K562 (cell line): ENCODE measurements around the gene DHX38. TPM values are rescaled to one million over a fixed set of nuclear protein-coding genes. Genes with fewer than 3 reads are reported as not detected.
A peak's percentile ranks its signal among the peaks of the same experiment; 100 is the strongest.

Experiments
- ARID1B ChIP-seq: fragments of 450-650 bp; IDR thresholded peaks from 2 replicates; pipeline ENCODE4 v1.6.1; 2016; ENCODE audit warnings: antibody characterized with exemption, mild to moderate bottlenecking, inconsistent platforms
- CC2D1A ChIP-seq: fragments of 450-650 bp; IDR thresholded peaks from 2 replicates; pipeline ENCODE4 v1.6.1; 2017; ENCODE audit warnings: mild to moderate bottlenecking
- EP400 ChIP-seq: fragments of 450-650 bp; IDR thresholded peaks from 2 replicates; pipeline ENCODE4 v1.6.1; 2017; ENCODE audit warnings: antibody characterized with exemption, mild to moderate bottlenecking, moderate library complexity
- ETV6 ChIP-seq, 3 experiments: fragments of 150-350 bp in 1 of 3; sonication (generic) in 1 of 3; formaldehyde crosslinking in 1 of 3; IDR thresholded peaks; 2 replicates each; pipeline versions ENCODE4 v1.6.1 to v1.8.0; 2014 to 2022; ENCODE audit warnings: borderline replicate concordance in 2 of 3, low read depth in 2 of 3, antibody characterized with exemption in 1 of 3, low read length in 1 of 3, mild to moderate bottlenecking in 1 of 3, missing genetic modification reagents in 1 of 3
- JUN ChIP-seq, 2 experiments: sonication (generic) in 1 of 2; formaldehyde crosslinking in 1 of 2; IDR thresholded peaks; 2 replicates each; pipeline versions ENCODE4 v1.6.1 to v1.8.0; 2012 to 2022; ENCODE audit warnings: borderline replicate concordance in 2 of 2, mild to moderate bottlenecking in 2 of 2, improper control_type of control experiment in 1 of 2, low read depth in 1 of 2, low read length in 1 of 2, missing genetic modification reagents in 1 of 2
- KAT2B ChIP-seq: IDR thresholded peaks from one replicate; pipeline ENCODE4 v1.6.1; 2012; ENCODE audit warnings: low read depth, mild to moderate bottlenecking, control low read depth, inconsistent platforms, low read length, moderate library complexity
- NFRKB ChIP-seq: fragments of 450-650 bp; IDR thresholded peaks from 2 replicates; pipeline ENCODE4 v1.6.1; 2016; ENCODE audit warnings: low read depth
- PHTF2 ChIP-seq: fragments of 250-450 bp; sonication (Bioruptor Pico); IDR thresholded peaks from 2 replicates; pipeline ENCODE4 v1.5.0; 2021; ENCODE audit warnings: mild to moderate bottlenecking
- RBM39 ChIP-seq: fragments of 200-400 bp; formaldehyde crosslinking; optimal IDR thresholded peaks from 2 replicates; pipeline ENCODE3; 2018; ENCODE audit warnings: low read depth, low read length
- RCOR1 ChIP-seq, 2 experiments: IDR thresholded peaks; 2 replicates each; pipeline ENCODE4 v1.6.1; 2012; ENCODE audit warnings: low read depth in 2 of 2, low read length in 2 of 2, borderline replicate concordance in 1 of 2, improper control_type of control experiment in 1 of 2
- RFX1 ChIP-seq: fragments of 450-650 bp; IDR thresholded peaks from 2 replicates; pipeline ENCODE4 v1.6.1; 2016; ENCODE audit warnings: mild to moderate bottlenecking, moderate library complexity
- SAFB2 ChIP-seq: fragments of 200-400 bp; formaldehyde crosslinking; IDR thresholded peaks from 2 replicates; pipeline ENCODE4 v1.6.1; 2018; ENCODE audit warnings: borderline replicate concordance, low read length, low read depth, moderate library complexity; ENCODE audit not compliant: severe bottlenecking
- SIN3A ChIP-seq, 2 experiments: fragments of 150-350 bp in 1 of 2; IDR thresholded peaks; 2 replicates each; pipeline ENCODE4 v1.6.1; 2011 to 2016; ENCODE audit warnings: borderline replicate concordance in 2 of 2, low read depth in 2 of 2, low read length in 2 of 2, mild to moderate bottlenecking in 2 of 2, moderate library complexity in 2 of 2; ENCODE audit not compliant: control insufficient read depth in 1 of 2
- SMARCC2 ChIP-seq: fragments of 450-650 bp; IDR thresholded peaks from 2 replicates; pipeline ENCODE4 v1.6.1; 2017; ENCODE audit warnings: antibody characterized with exemption, moderate library complexity, mild to moderate bottlenecking, low read depth
- SNIP1 ChIP-seq: fragments of 450-650 bp; IDR thresholded peaks from 2 replicates; pipeline ENCODE4 v1.7.1; 2017; ENCODE audit warnings: low read depth, mild to moderate bottlenecking
- TGIF2 ChIP-seq: sonication (generic); formaldehyde crosslinking; IDR thresholded peaks from 2 replicates; pipeline ENCODE4 v1.8.1; 2022; ENCODE audit warnings: mild to moderate bottlenecking, missing genetic modification reagents, moderate library complexity
- WHSC1 ChIP-seq: IDR thresholded peaks from one replicate; pipeline ENCODE4 v1.6.1; 2012; ENCODE audit warnings: low read length, control low read depth, inconsistent platforms
- YY1 ChIP-seq, 3 experiments: IDR thresholded peaks; 2 replicates each; pipeline ENCODE4 v1.6.1; 2011; ENCODE audit warnings: low read length in 2 of 3, mild to moderate bottlenecking in 2 of 3, moderate library complexity in 2 of 3, borderline replicate concordance in 1 of 3, control low read depth in 1 of 3, low read depth in 1 of 3; ENCODE audit not compliant: insufficient read depth in 3 of 3, insufficient replicate concordance in 2 of 3, control insufficient read depth in 1 of 3, insufficient read length in 1 of 3; ENCODE audit errors: extremely low read depth in 1 of 3
- ZBTB17 ChIP-seq: fragments of 450-650 bp; formaldehyde crosslinking; IDR thresholded peaks from 2 replicates; pipeline ENCODE4 v1.4.0; 2020; ENCODE audit warnings: mild to moderate bottlenecking
- ZBTB7A ChIP-seq: IDR thresholded peaks from 2 replicates; pipeline ENCODE4 v1.6.1; 2011; ENCODE audit warnings: low read depth, mild to moderate bottlenecking, low read length, moderate library complexity, borderline replicate concordance; ENCODE audit not compliant: control insufficient read depth
- ZSCAN29 ChIP-seq: fragments of 450-650 bp; IDR thresholded peaks from 2 replicates; pipeline ENCODE4 v1.6.1; 2017
- polyA plus RNA-seq, 8 experiments: library from polyadenylated mRNA; depleted of rRNA in 4 of 8; stranded (reverse) in 5 of 8; unstranded in 3 of 8; fragments of >200 nt; fragmentation: Nextera tagmentation in 2 of 8; fragmentation: Illumina TruSeq in 1 of 8; extraction: Ambion mirVana in 2 of 8; extraction: Trizol in 1 of 8; gene quantifications; 2 replicates each; pipeline versions ENCODE4 v1.2.1 to v1.2.3, GENCODE V29; 2011 to 2014; ENCODE audit warnings: inconsistent platforms in 1 of 8, missing spikeins in 1 of 8
- total RNA-seq, 7 experiments: library from RNA; depleted of rRNA in 6 of 7; stranded (reverse); fragments of >200 nt in 6 of 7; fragmentation: Illumina TruSeq in 2 of 7; extraction: Trizol in 2 of 7; gene quantifications; 2 replicates each; pipeline versions ENCODE4 v1.2.1 to v1.2.3, GENCODE V29; 2011 to 2021; ENCODE audit warnings: low replicate concordance in 1 of 7
- TF ChIP-seq, protein P1 (sequence below): fragments of 250-450 bp; sonication (Bioruptor Pico); IDR thresholded peaks from 2 replicates; pipeline ENCODE4 v1.8.0; 2022; ENCODE audit warnings: moderate library complexity, mild to moderate bottlenecking, inconsistent platforms
- TF ChIP-seq, protein P2 (sequence below): fragments of 250-450 bp; sonication (Bioruptor Pico); IDR thresholded peaks from 2 replicates; pipeline ENCODE4 v1.5.0; 2021
- TF ChIP-seq, protein P3 (sequence below): fragments of 450-650 bp; IDR thresholded peaks from 2 replicates; pipeline ENCODE4 v1.6.1; 2016

Gene DHX38
- total and polyA plus RNA-seq, 9 of the 15 experiments (the other 6 are each of a cell fraction or from before 2014, with no cell fraction given): 2.8 to 76.8 (median 40.8) TPM

DNA sequence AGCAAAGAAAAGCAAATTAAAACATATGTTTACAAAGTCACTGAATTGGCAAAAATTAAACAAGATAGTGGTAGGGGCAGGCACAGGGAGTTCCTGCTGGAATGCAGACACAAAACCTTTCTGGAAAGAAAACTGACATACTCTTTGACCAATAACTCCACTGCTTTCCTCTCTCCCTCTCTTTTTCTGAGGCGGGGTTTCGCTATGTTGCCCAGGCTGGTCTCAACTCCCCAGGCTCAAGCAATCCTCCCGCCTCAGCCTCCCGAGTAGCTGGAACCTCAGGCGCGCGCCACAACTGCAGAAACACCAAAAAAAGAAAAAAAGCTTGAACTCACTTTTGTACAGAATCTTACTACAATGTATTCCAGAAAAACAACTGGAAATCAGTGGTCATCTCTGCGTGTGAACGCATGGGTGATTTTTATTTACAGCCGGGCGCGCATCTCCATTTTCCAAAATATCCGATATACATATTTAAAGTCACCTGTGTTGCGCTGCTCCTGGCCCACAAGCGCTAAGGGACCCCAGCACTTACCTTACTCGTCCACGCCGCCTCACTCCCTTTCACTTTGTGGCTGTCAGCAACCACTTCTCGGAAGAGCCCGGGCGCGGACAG lies 707 bp upstream of the DHX38 start (continued):
- TF ChIP-seq ZBTB7A (0 out of 2 replicates have a peak, but pooled peaks have one; percentile 28), SAFB2 (no peak), ARID1B (peak; percentile 23; the same call in 1 of the 2 replicates), NFRKB (no peak), SIN3A (IDR thresholded peaks at IDR 0.05; ENCODE audit: borderline replicate concordance in 2 of 2, control insufficient read depth in 1 of 2, low read depth in 2 of 2, low read length in 2 of 2) (peak in 1 of 2 experiments; percentile 27; a peak in 2 of 4 replicates), JUN (IDR thresholded peaks at IDR 0.05; ENCODE audit: borderline replicate concordance, low read depth, low read length) (no peak), JUN (CRISPR knock-in tag; IDR thresholded peaks at IDR 0.05; ENCODE audit: borderline replicate concordance) (0 out of 2 replicates have a peak, but pooled peaks have one; percentile 33), SMARCC2 (0 out of 2 replicates have a peak, but pooled peaks have one; percentile 28), RBM39 (no peak), TGIF2 (CRISPR knock-in tag) (no peak), KAT2B (no peak), ZBTB17 (no peak), SNIP1 (no peak), ETV6 (IDR thresholded peaks at IDR 0.05; ENCODE audit: borderline replicate concordance in 1 of 2, low read depth in 2 of 2, low read length in 1 of 2) (no peak), ETV6 (CRISPR knock-in tag; IDR thresholded peaks at IDR 0.05; ENCODE audit: borderline replicate concordance) (no peak), EP400 (no peak), YY1 (IDR thresholded peaks at IDR 0.05; ENCODE audit: borderline replicate concordance in 1 of 3, control insufficient read depth in 1 of 3, extremely low read depth in 1 of 3, insufficient read depth in 3 of 3, insufficient read length in 1 of 3, insufficient replicate concordance in 2 of 3, low read depth in 1 of 3, low read length in 2 of 3) (no peak), ZSCAN29 (no peak), CC2D1A (0 out of 2 replicates have a peak, but pooled peaks have one; percentile 14), RCOR1 (IDR thresholded peaks at IDR 0.05; ENCODE audit: borderline replicate concordance in 1 of 2, low read depth in 2 of 2, low read length in 2 of 2) (0 out of 4 replicates have a peak, but pooled peaks of 1 of the 2 experiments have one; percentile 15), WHSC1 (no peak), PHTF2 (CRISPR knock-in tag) (no peak), RFX1 (no peak)
- TF ChIP-seq, protein P1, sequence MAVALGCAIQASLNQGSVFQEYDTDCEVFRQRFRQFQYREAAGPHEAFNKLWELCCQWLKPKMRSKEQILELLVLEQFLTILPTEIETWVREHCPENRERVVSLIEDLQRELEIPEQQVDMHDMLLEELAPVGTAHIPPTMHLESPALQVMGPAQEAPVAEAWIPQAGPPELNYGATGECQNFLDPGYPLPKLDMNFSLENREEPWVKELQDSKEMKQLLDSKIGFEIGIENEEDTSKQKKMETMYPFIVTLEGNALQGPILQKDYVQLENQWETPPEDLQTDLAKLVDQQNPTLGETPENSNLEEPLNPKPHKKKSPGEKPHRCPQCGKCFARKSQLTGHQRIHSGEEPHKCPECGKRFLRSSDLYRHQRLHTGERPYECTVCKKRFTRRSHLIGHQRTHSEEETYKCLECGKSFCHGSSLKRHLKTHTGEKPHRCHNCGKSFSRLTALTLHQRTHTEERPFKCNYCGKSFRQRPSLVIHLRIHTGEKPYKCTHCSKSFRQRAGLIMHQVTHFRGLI (CRISPR knock-in tag): no peak
- TF ChIP-seq, protein P2, sequence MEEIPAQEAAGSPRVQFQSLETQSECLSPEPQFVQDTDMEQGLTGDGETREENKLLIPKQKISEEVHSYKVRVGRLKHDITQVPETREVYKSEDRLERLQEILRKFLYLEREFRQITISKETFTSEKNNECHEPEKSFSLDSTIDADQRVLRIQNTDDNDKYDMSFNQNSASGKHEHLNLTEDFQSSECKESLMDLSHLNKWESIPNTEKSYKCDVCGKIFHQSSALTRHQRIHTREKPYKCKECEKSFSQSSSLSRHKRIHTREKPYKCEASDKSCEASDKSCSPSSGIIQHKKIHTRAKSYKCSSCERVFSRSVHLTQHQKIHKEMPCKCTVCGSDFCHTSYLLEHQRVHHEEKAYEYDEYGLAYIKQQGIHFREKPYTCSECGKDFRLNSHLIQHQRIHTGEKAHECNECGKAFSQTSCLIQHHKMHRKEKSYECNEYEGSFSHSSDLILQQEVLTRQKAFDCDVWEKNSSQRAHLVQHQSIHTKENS (CRISPR knock-in tag): no peak
- TF ChIP-seq, protein P3, sequence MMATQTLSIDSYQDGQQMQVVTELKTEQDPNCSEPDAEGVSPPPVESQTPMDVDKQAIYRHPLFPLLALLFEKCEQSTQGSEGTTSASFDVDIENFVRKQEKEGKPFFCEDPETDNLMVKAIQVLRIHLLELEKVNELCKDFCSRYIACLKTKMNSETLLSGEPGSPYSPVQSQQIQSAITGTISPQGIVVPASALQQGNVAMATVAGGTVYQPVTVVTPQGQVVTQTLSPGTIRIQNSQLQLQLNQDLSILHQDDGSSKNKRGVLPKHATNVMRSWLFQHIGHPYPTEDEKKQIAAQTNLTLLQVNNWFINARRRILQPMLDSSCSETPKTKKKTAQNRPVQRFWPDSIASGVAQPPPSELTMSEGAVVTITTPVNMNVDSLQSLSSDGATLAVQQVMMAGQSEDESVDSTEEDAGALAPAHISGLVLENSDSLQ: peak; percentile 93
